Vagina (tissue), 2 donors: ENCODE results near the gene EVL. TPM values are rescaled to one million over a fixed set of nuclear protein-coding genes. Genes with fewer than 3 reads are reported as not detected.

ENCODE experiments used
- DNase-seq, 2 donors: peaks; one replicate each; pipeline ENCODE4 v3.0.0-alpha.2; 2017; ENCODE audit errors: extremely low spot score in 2 of 2
- H3K27ac ChIP-seq: fragments of 200-600 bp; sonication (generic); one replicate; pipeline ENCODE4 v1.5.1; 2019
- H3K27me3 ChIP-seq: fragments of 200-600 bp; sonication (generic); one replicate; pipeline ENCODE4 v1.5.1; 2019
- H3K36me3 ChIP-seq, 2 donors: fragments of 200-600 bp; sonication (generic); one replicate each; pipeline ENCODE4 v1.5.1; 2017 to 2019
- H3K4me1 ChIP-seq: fragments of 200-600 bp; sonication (generic); one replicate; pipeline ENCODE4 v1.5.1; 2019
- H3K4me3 ChIP-seq, 2 donors: fragments of 200-600 bp; sonication (generic); 1 replicate in 1 of 2; 2 replicates in 1 of 2; pipeline ENCODE4 v1.5.1; 2016 to 2019
- H3K9me3 ChIP-seq: fragments of 200-600 bp; sonication (generic); one replicate; pipeline ENCODE4 v1.5.1; 2019
- POLR2A ChIP-seq, 2 donors: fragments of 450-650 bp; IDR thresholded peaks; one replicate each; pipeline ENCODE4 v1.6.1; 2017; ENCODE audit warnings: antibody characterized with exemption in 2 of 2, mild to moderate bottlenecking in 2 of 2, moderate library complexity in 2 of 2
- POLR2AphosphoS5 ChIP-seq, 2 donors: sonication (generic); formaldehyde crosslinking; IDR thresholded peaks; one replicate each; pipeline ENCODE4 v1.9.0; 2017; ENCODE audit warnings: antibody characterized with exemption in 2 of 2, mild to moderate bottlenecking in 2 of 2, low read depth in 1 of 2; ENCODE audit not compliant: insufficient read depth in 1 of 2
- intact Hi-C: fragments of 100-400 bp; cut with DNase I; formaldehyde crosslinking; loops from one replicate; pipeline ENCODE4 v1.15.1; 2023
- total RNA-seq: library from RNA; depleted of rRNA; stranded (reverse); fragments of >200 nt; gene quantifications from one replicate; pipeline ENCODE4 v1.2.3, GENCODE V29; 2016
- TF ChIP-seq, protein P1 (sequence below), 3 experiments: fragments of 450-650 bp in 2 of 3; fragments of 200-600 bp in 1 of 3; sonication (generic) in 1 of 3; IDR thresholded peaks; one replicate each; pipeline ENCODE4 v1.5.1; 2017 to 2019; ENCODE audit warnings: antibody characterized with exemption in 3 of 3, mild to moderate bottlenecking in 2 of 3, moderate library complexity in 2 of 3

Gene EVL
- total RNA-seq, 1 donor from 2014 or later = 112 TPM

DNA sequence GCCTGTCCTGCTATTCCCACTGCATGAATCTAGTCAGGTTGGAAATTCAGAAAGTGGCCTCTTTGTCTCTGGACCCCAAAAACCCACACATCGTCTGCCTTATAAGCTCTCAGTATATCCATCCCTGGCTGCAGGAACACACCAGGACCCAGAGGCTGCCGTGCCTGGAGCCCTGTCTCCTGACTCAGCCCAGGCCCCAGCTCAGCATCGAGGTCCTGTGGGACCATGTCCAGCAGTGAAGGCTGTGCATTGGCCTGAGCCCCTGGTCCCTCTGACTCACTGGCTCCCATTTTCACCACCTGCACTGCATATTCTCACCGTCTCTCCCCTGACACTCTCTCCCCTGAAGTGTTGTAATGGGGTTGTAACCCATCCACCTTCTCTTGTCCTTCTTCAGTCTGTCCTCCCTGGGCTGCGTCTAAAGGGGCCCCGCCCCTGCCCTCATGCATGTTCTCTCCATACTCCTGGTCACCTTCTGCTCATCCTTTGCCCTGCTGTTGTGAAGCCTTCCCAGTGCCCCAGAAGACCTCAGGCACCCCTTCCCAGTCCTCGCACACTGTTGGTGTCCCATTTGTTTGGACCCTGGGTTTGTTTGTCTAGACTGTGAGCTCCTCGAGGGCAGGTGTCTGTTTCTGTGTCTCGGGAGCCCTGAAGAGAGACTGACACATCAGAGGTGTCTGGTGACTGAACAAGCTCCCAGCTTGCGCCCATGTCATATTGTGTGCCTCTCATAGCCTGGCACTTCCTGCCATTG lies 43.8 kb downstream of the EVL start:
- intact Hi-C loops = no loop called here
- Histone ChIP-seq H3K27ac (peak overlapping the region; percentile 1), H3K27me3 (no peaks in the 10 kb centered on the region), H3K36me3 (no peaks in the 10 kb centered on the region), H3K9me3 (no peaks in the 10 kb centered on the region), H3K4me1 (peaks cover 47% of the 10 kb centered on the region), H3K4me3 (no peak overlapping the region)
- TF ChIP-seq POLR2AphosphoS5 (IDR thresholded peaks at IDR 0.05; ENCODE audit: insufficient read depth in 1 of 2, low read depth in 1 of 2) (no peak), POLR2A (IDR thresholded peaks at IDR 0.05) (no peak)
- TF ChIP-seq, protein P1, sequence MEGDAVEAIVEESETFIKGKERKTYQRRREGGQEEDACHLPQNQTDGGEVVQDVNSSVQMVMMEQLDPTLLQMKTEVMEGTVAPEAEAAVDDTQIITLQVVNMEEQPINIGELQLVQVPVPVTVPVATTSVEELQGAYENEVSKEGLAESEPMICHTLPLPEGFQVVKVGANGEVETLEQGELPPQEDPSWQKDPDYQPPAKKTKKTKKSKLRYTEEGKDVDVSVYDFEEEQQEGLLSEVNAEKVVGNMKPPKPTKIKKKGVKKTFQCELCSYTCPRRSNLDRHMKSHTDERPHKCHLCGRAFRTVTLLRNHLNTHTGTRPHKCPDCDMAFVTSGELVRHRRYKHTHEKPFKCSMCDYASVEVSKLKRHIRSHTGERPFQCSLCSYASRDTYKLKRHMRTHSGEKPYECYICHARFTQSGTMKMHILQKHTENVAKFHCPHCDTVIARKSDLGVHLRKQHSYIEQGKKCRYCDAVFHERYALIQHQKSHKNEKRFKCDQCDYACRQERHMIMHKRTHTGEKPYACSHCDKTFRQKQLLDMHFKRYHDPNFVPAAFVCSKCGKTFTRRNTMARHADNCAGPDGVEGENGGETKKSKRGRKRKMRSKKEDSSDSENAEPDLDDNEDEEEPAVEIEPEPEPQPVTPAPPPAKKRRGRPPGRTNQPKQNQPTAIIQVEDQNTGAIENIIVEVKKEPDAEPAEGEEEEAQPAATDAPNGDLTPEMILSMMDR (IDR thresholded peaks at IDR 0.05) = no peak
- no peak for DNase-seq

DNA sequence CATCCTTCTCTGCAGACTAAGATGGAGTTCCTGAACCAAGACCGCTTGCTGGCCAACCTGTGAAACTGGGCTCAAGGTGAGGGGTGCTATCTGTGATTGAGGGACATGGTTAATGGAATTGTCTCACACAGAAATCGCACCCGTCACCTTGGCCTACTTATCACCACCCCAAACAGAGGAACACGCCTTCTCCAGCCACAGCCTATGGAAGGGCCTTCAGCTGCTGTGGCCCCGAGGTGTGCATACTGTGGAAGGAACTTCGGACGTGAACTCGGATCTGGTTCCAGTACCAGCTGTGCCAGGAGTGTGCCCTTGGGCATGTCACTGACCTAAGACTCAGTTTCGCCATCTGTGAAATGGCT lies 44.4 kb downstream of the EVL start:
- H3K4me1 ChIP-seq = peaks cover 41% of the 10 kb centered on the region
- intact Hi-C loops = no loop called here
- H3K27ac ChIP-seq = no peak overlapping the region
- no peak for DNase-seq
- H3K4me3 ChIP-seq = no peak overlapping the region
- H3K36me3 ChIP-seq = no peaks in the 10 kb centered on the region
- H3K9me3 ChIP-seq = no peaks in the 10 kb centered on the region
- H3K27me3 ChIP-seq = no peaks in the 10 kb centered on the region
- TF ChIP-seq, protein P1 (IDR thresholded peaks at IDR 0.05) = no peak
- TF ChIP-seq POLR2AphosphoS5 (IDR thresholded peaks at IDR 0.05; ENCODE audit: insufficient read depth in 1 of 2, low read depth in 1 of 2) = no peak
- TF ChIP-seq POLR2A (IDR thresholded peaks at IDR 0.05) = no peak

DNA sequence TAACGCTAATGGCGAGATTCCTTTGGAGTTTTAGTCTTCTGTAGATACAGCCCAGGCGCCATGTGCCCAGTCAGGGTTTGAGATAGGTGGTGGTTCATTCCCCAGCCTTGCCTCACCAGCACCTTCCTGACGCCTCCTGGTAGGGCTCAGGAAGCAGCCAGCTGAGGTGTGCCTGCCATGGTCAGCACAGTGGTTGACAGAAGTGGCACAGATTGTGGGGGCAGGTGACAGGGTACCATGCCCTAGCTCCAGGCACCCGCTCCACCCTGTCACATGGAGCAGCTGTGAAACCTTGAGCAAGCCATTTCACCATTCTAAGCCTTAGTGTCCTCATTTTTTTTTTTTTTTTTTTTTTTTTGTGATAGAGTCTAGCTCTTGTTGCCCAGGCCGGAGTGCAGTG lies 45.6 kb downstream of the EVL start:
- H3K9me3 ChIP-seq = no peaks in the 10 kb centered on the region
- DNase-seq = no peak
- H3K4me3 ChIP-seq = no peak overlapping the region
- TF ChIP-seq POLR2A (IDR thresholded peaks at IDR 0.05) = no peak
- TF ChIP-seq, protein P1 (IDR thresholded peaks at IDR 0.05) = no peak
- no peak for TF ChIP-seq POLR2AphosphoS5 (IDR thresholded peaks at IDR 0.05; ENCODE audit: insufficient read depth in 1 of 2, low read depth in 1 of 2)
- H3K36me3 ChIP-seq = no peaks in the 10 kb centered on the region
- no peak overlapping the region for H3K27ac ChIP-seq
- peaks cover 29% of the 10 kb centered on the region for H3K4me1 ChIP-seq
- H3K27me3 ChIP-seq = no peaks in the 10 kb centered on the region
- intact Hi-C loops = no loop called here

DNA sequence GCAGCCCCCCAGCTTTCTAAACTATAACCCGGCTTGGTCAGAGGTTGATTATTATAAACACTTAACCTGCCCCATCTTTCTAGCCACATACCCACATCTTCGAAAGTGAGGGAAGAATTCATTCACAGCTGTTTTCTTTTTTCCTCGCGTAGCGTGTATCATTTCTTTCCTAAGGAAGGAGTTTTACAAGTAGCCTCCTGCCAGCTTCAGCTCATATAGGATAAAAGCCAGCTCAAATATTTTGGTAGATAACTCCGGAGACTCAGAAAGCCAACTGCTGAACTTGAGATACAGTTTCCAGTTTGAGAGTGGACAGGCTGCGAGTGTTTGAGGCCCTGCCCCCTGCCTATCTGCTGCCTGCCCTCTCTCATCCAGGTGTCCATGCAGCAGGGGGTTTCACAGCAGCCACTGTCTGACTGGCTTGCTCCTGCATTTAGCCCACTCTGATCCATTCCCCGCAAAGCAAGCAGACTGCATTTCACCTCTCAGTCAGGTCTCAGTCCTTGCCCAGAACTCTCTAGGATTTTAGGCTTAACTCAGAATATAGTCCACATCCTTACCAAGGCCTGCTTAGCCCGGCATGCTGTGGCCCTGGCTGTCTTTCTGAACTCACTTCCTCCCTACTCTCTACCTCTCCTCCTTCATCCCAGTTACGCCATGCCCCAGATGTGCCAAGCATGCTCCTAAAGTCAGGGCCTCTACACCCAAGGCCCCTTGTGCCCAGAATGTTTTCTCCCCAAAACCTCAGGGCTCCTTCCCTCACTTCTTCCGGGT lies 46.9 kb downstream of the EVL start:
- no peaks in the 10 kb centered on the region for H3K9me3 ChIP-seq
- H3K27ac ChIP-seq = no peak overlapping the region
- peaks cover 0 to 3% of the 10 kb centered on the region in 2 donors for H3K36me3 ChIP-seq
- intact Hi-C loops = no loop called here
- H3K4me1 ChIP-seq = peaks cover 16% of the 10 kb centered on the region
- H3K27me3 ChIP-seq = no peaks in the 10 kb centered on the region
- no peak overlapping the region for H3K4me3 ChIP-seq
- DNase-seq = no peak
- no peak for TF ChIP-seq POLR2A (IDR thresholded peaks at IDR 0.05)
- TF ChIP-seq, protein P1 (IDR thresholded peaks at IDR 0.05) = no peak
- no peak for TF ChIP-seq POLR2AphosphoS5 (IDR thresholded peaks at IDR 0.05; ENCODE audit: insufficient read depth in 1 of 2, low read depth in 1 of 2)
